Inflammatory macrophage treated with lipopolysaccharide for 1 hour (primary cell): ENCODE measurements around the gene CFAP92.
A peak's percentile ranks its signal among the peaks of the same experiment; 100 is the strongest.

Source experiments
- DNase-seq, 2 donors: peaks; one replicate each; pipeline ENCODE4 v3.0.0-alpha.2; 2020 to 2022

The CFAP92 gene, protein sequence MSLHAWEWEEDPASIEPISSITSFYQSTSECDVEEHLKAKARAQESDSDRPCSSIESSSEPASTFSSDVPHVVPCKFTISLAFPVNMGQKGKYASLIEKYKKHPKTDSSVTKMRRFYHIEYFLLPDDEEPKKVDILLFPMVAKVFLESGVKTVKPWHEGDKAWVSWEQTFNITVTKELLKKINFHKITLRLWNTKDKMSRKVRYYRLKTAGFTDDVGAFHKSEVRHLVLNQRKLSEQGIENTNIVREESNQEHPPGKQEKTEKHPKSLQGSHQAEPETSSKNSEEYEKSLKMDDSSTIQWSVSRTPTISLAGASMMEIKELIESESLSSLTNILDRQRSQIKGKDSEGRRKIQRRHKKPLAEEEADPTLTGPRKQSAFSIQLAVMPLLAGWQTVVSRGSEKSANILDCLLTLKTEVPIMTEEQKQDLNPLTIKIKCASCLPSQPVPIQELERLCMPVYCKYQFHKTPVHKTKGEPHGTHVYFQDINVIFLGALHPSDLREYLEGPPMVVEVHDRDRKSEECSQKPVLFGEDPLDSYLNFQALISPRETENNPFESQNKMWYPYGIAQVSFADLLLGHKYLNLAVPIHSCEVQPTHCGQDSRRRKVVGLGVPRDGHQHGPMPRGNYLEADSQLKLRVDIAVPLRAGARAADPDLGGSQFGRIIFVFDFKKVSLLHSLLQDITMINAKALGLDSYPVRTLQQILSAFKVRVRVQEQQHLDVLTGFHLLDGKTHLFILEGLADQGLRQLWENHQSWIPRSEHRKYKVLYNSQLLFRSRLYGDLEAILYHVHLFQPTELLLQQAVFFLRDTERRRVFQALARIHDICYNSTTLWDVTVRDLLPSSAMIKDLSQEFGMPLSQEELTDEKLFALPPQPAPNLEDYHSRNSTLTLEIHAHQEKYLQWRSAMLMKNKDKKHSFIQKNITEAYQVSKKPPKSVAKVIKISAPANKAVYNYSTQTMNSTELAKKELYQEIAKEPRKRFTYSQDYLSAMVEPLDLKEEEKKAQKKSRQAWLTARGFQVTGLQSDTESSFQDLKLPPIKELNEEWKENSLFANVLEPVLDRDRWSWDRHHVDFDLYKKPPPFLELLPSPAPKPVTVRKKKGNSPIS

GRCh38 chr3:128993461-128994172, at the start of gene CFAP92:
CFAP92 (minus strand) TSS chr3:128994076; CDS start chr3:128993304, 772 bp downstream.
- DNase-seq = peak; percentile 60 to 83

DNA sequence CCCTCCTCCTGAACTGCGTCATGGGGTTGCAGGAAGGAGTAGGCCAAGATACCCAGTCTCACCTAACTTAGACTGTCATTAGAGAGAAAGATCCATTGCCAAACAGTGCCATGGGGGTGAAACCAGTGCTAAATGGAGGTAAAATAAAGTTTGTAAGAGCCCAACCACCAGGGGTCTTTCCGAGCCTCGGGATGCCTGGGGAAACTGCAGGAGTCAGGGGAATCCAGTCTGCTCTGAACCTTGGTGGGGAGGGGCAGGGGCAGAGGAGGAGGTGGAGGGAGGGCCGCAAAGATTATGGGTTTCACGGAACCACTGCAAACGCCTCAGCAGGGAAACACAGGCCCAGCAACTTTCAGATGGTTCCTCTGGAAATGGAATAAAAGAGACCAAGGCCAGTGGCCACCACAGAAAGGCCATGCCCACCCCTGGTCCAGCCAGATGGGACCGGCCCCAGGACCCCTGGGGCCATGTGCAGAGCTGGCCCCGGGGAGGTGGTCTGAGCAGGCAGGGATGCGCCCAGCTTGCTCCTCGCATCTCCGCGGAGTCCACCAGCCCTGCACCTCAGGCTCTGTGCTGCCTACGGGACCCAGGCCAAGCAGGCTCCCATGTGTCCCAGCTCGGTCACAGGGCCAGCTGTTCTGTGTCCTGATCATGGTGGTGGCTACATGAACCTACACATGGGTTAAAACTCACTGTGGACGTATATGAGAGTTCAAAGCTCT, 46.9 kb upstream of the CFAP92 start:
- DNase-seq = no peak

DNA sequence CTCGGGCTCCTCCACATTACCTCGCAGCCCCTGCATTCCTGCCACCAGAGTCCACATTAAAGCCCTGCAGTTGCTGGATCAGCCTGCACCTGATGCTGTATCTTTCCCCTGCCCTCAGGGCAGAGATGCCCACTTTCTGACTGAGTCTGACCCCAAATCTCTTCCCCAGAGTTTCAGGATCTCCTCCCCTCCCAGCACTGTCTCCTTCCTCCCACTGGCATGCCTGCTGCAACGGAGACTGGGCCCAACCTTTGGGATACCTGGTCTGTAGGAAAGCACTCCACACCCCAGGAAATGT, 46.1 kb upstream of the CFAP92 start:
- DNase-seq = no peak

- DNase-seq = no peak
Observed at GRCh38 chr3:129039271-129040038, 45.6 kb upstream of the CFAP92 start.

- DNase-seq = no peak
Observed at GRCh38 chr3:129038121-129038855, 44.4 kb upstream of the CFAP92 start.

- DNase-seq = no peak
Observed at GRCh38 chr3:129037093-129037419, 43.2 kb upstream of the CFAP92 start.

GRCh38 chr3:129036222-129037092, 42.6 kb upstream of the CFAP92 start:
- no peak for DNase-seq

- DNase-seq = no peak
Observed at GRCh38 chr3:129035360-129036221, 41.7 kb upstream of the CFAP92 start.

DNA sequence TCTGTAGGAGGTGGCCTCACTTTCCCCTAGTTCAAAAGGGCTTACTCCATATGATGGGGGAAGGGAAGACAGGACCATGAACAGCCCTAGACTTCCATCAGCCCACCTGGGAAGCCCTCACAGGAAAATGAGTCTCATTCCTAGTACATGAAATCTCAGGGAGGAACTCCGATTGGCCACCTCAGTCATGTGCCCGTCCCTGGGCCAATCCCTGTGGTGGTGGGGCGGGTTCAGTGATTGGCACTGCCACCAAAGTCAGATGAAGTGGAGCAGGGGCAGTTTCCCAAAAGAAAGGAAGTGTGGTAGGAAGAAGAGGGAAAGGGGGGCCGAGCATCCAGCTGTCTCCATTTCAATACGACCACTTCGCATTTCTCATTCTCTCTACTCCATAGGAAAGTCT, 40.8 kb upstream of the CFAP92 start:
- no peak for DNase-seq

DNA sequence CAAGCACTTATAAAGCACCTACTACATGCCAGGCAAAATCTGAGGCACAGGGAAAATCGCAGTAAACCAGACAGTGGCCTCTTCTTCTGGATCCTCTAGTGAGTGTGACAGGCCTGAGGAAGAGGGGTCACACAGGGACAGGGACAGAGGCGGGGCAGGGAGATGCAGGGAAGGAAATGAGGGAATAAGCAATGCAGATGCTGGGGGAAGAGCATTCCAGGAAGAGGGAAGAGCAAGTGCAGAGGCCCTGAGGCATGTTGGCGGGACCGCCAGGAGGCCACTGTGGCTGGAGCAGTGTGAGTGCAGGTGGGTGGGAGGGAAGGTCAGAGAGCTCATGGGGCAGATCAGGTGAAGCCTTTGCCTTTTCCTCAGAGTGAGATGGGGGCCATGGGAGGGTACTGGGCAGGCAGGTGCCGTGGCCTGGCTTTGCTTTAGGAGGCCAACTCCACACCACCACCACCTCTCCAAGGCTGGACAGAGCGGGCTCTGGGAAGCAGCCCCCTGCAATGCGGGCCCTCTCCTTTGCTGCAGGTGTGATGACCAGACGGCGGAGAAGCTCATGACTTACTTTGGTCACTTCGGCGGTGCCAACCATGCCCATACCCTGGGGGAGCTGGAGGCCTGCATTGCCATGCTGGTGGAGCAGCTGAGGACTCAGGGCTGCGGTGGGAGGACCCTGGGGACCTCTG, 39.9 kb upstream of the CFAP92 start:
- DNase-seq = no peak

GRCh38 chr3:129033151-129033550, 39.3 kb upstream of the CFAP92 start:
- DNase-seq = no peak

DNA sequence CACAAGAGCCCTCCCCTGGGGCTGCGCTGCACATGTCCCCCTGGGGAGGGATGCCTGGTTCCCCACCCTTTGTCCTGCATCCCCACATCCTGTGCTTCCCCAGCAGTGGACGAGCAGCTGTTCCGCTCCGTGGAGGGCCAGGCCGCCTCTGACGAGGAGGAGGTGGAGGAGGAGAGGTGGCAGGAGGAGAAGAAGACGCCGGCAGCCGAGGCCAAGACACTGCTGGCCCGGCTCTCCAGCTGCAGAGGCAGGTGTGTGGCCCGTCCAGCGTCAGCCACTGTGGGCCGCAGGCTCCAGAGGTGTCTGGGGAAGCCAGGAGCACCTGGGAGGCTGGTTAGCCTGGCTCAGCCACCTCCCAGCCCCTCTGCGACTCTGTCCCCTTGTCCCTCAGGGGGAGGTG, 38.8 kb upstream of the CFAP92 start:
- DNase-seq = no peak

DNA sequence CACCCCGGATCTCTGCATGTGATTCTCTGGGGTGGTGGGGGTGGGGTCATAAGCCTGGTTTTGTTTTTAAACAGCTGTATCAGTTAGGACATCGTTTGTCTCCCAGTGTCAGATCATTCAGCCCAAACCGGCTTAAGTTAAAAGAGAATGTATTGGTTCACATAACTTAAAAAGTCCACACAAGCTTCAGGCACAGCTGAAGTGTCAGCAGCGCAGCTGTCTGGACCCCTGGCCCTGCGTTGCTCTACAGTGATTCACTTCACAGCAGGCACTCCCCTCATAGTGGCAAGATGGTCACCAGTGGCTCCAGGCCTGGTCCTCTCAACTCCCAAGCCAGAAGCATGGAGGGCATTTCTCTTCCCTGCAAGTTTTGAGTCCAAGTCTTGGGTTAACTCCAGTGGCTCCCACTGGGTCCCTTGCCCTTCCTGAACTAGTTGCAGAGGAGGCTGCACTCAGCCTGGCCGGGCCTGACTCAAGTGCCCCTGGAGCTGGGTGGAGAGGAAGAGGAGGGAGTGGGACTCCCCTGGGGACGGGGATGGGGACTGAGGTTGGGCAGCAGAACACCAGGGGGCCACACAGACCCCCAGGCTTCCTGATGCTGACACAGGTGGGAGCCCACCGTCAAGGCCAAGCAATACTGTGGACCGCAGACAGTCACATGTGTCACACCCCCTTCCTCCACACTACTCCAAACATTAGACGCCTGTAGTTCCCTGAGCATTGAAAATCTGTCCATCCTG, 37.8 kb upstream of the CFAP92 start:
- DNase-seq = no peak

DNA sequence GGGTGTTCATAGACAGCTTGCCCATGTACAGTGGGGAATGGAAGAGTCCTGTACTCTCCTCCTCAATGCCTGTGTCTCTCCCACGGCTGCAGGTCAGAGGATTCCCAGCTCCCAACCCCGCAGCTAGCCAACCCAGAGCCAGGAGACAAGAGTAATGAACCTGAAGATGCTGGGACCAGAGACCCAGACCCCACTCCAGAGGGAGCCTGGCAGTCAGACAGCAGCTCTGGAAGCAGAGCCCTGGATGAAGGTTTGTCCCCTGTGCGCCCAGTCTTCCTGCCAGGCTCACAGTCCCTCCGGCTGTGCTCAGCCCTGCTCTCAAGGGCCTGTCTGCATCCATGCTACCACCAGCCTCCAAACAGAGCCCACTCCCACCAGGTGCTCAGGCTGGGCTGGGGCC, 36.7 kb upstream of the CFAP92 start:
- no peak for DNase-seq

DNA sequence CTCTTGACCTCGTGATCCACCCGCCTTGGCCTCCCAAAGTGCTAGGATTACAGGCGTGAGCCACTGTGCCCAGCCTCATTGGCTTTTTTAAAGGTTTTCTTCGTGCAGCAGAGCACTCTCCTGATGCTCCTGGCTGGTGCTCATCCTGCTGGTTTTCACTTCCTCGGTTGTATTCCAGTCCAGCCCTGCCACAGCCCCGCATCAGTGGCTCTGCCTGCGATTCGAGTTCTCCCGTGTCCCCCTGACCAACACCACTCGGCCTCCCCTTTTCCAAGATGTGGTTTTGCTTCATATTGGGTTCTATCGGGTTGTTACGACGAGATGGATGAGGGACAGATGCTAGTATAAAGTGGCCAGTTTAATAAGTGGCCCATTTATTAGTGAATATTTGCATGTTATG, 35.0 kb upstream of the CFAP92 start:
- DNase-seq = no peak

GRCh38 chr3:129027544-129027880, 33.6 kb upstream of the CFAP92 start:
- no peak for DNase-seq

DNA sequence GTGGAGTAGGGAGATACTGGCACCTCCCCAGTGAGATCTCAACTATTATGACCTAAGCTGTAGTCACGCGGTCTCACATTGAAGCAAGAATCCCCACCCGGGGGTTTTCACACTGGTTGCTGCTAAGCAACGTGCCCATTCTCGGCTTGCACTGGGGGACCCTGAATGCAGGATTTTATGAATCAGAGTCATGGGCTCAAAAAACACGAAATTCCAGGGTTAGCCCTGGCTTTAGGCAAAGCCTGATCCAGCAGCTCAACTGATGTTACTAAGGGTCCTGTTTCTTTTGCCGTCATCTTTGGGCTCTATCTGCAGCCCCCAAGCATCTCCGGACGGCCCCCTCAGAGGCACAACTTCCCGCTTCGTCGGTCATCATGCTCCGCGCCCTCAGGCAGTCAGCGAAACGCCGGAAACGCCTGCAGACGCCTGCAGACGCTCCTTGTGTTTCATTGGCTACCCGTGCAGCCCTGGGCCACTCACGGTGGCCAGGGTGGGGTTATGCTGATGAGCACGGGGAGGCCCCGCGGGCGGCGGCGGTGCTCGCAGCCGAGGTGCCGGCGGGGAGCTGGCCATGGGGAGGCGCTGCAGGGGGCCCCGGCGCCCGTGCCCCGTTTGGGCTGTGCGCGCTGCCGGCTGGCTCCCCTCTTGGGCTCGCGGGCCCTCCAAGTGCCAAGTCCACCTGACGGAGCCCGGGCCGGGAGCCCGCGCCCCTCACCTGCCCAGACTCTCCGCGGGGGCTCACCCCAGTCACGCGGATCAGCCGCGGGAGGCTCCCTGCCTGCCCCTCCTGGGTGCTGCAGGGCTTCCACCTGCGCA, 33.1 kb upstream of the CFAP92 start:
- peak; percentile 84 to 90 for DNase-seq
